Suppressor macrophage treated with lipopolysaccharide for 1 hour (primary cell): ENCODE data around the gene IFT80.
"Not testable (repeated sequence)": the region's sequence is repeated elsewhere in the genome, so short reads cannot be mapped to it uniquely, and the experiment has no call there.

Experiments
- DNase-seq, 3 donors: peaks; one replicate each; pipeline ENCODE4 v3.0.0-alpha.2; 2020 to 2022

Gene IFT80

GRCh38 chr3:160257606-160258005, 141.4 kb downstream of the IFT80 start:
- peak in 2 of 3 donors; percentile 1 to 16 for DNase-seq

GRCh38 chr3:160253298-160253697, 145.7 kb downstream of the IFT80 start:
- no peak for DNase-seq

- DNase-seq = no peak
Measured at GRCh38 chr3:160247766-160248165, 151.3 kb downstream of the IFT80 start.

- DNase-seq = no peak
Measured at GRCh38 chr3:160245261-160245800, 153.7 kb downstream of the IFT80 start.

GRCh38 chr3:160240719-160241118, 158.3 kb downstream of the IFT80 start:
- DNase-seq = not testable (repeated sequence)

- DNase-seq = no peak
Measured at GRCh38 chr3:160232014-160232413, 167.0 kb downstream of the IFT80 start.

GRCh38 chr3:160227419-160227818, 171.6 kb downstream of the IFT80 start:
- no peak for DNase-seq

- peak in 2 of 3 donors; percentile 26 to 38 for DNase-seq
Measured at GRCh38 chr3:160226026-160226907, 172.8 kb downstream of the IFT80 start.

GRCh38 chr3:160225176-160226025, 173.6 kb downstream of the IFT80 start, which contains the start of gene C3orf80:
Gene C3orf80, plus strand, starts transcription at chr3:160225422. Its CDS starts 214 bp downstream, at chr3:160225636.
- DNase-seq = peak; percentile 62 to 80 (median 65)

GRCh38 chr3:160224811-160225175, 174.2 kb downstream of the IFT80 start:
- DNase-seq = no peak

GRCh38 chr3:160224256-160224655, 174.8 kb downstream of the IFT80 start:
- DNase-seq = no peak

- DNase-seq = no peak
Measured at GRCh38 chr3:160221019-160221418, 178.0 kb downstream of the IFT80 start.

- DNase-seq = no peak
Measured at GRCh38 chr3:160220038-160220437, 179.0 kb downstream of the IFT80 start.

- no peak for DNase-seq
Measured at GRCh38 chr3:160218136-160218535, 180.9 kb downstream of the IFT80 start.

- no peak for DNase-seq
Measured at GRCh38 chr3:160217675-160218074, 181.3 kb downstream of the IFT80 start.

- DNase-seq = peak; percentile 19 to 24 (median 21)
Measured at GRCh38 chr3:160213191-160213590, 185.8 kb downstream of the IFT80 start.

- DNase-seq = peak; percentile 70 to 79 (median 76)
Measured at GRCh38 chr3:160210799-160211221, 188.2 kb downstream of the IFT80 start.

GRCh38 chr3:160210341-160210740, 188.7 kb downstream of the IFT80 start:
- DNase-seq = peak in 2 of 3 donors; percentile 40 to 43
